Measurements from ENCODE around the gene HIVEP2.

HIVEP2 gene

GRCh38 chr6:142722841-142723240 is 222.1 kb downstream of the HIVEP2 start:
- Histone ChIP-seq H3K4me1 (ENCODE audit: control insufficient read depth, insufficient read depth, low read length) (no peaks in the 10 kb centered on the region), H3K9me3 (ENCODE audit: control insufficient read depth, low read length) (peaks cover 13% of the 10 kb centered on the region), H3K4me3 (ENCODE audit: low read length) (no peak overlapping the region), H3K36me3 (ENCODE audit: control insufficient read depth, insufficient read depth, low read length, severe bottlenecking) (no peaks in the 10 kb centered on the region), H3K27me3 (replicated peaks; ENCODE audit: control insufficient read depth, insufficient read depth, low read length) (no peaks in the 10 kb centered on the region), H3K9ac (ENCODE audit: low read length) (no peak overlapping the region)
- DNase-seq (ENCODE audit: low read depth): no peak

GRCh38 chr6:142722012-142722411 is 223.0 kb downstream of the HIVEP2 start:
- Histone ChIP-seq H3K4me3 (ENCODE audit: low read length) (no peak overlapping the region), H3K9me3 (ENCODE audit: control insufficient read depth, low read length) (peaks cover 13% of the 10 kb centered on the region), H3K4me1 (ENCODE audit: control insufficient read depth, insufficient read depth, low read length) (no peaks in the 10 kb centered on the region), H3K9ac (ENCODE audit: low read length) (no peak overlapping the region), H3K27me3 (replicated peaks; ENCODE audit: control insufficient read depth, insufficient read depth, low read length) (no peaks in the 10 kb centered on the region), H3K36me3 (ENCODE audit: control insufficient read depth, insufficient read depth, low read length, severe bottlenecking) (no peaks in the 10 kb centered on the region)
- no peak for DNase-seq (ENCODE audit: low read depth)

- peaks cover 13% of the 10 kb centered on the region for H3K9me3 ChIP-seq (ENCODE audit: control insufficient read depth, low read length)
- no peak for DNase-seq (ENCODE audit: low read depth)
- H3K4me1 ChIP-seq (ENCODE audit: control insufficient read depth, insufficient read depth, low read length): no peaks in the 10 kb centered on the region
- no peak overlapping the region for H3K4me3 ChIP-seq (ENCODE audit: low read length)
- no peaks in the 10 kb centered on the region for H3K36me3 ChIP-seq (ENCODE audit: control insufficient read depth, insufficient read depth, low read length, severe bottlenecking)
- H3K27me3 ChIP-seq (replicated peaks; ENCODE audit: control insufficient read depth, insufficient read depth, low read length): no peaks in the 10 kb centered on the region
- H3K9ac ChIP-seq (ENCODE audit: low read length): no peak overlapping the region
Measured at GRCh38 chr6:142721215-142721920, 223.6 kb downstream of the HIVEP2 start.

- no peak overlapping the region for H3K4me3 ChIP-seq (ENCODE audit: low read length)
- H3K9ac ChIP-seq (ENCODE audit: low read length): no peak overlapping the region
- H3K4me1 ChIP-seq (ENCODE audit: control insufficient read depth, insufficient read depth, low read length): no peaks in the 10 kb centered on the region
- H3K9me3 ChIP-seq (ENCODE audit: control insufficient read depth, low read length): peaks cover 13% of the 10 kb centered on the region
- no peaks in the 10 kb centered on the region for H3K36me3 ChIP-seq (ENCODE audit: control insufficient read depth, insufficient read depth, low read length, severe bottlenecking)
- peaks cover 5% of the 10 kb centered on the region for H3K27me3 ChIP-seq (replicated peaks; ENCODE audit: control insufficient read depth, insufficient read depth, low read length)
- DNase-seq (ENCODE audit: low read depth): no peak
Measured at GRCh38 chr6:142718667-142719191, 226.2 kb downstream of the HIVEP2 start.

GRCh38 chr6:142716097-142716496 is 228.9 kb downstream of the HIVEP2 start:
- Histone ChIP-seq H3K4me1 (ENCODE audit: control insufficient read depth, insufficient read depth, low read length) (no peaks in the 10 kb centered on the region), H3K27me3 (replicated peaks; ENCODE audit: control insufficient read depth, insufficient read depth, low read length) (peaks cover 5% of the 10 kb centered on the region), H3K36me3 (ENCODE audit: control insufficient read depth, insufficient read depth, low read length, severe bottlenecking) (no peaks in the 10 kb centered on the region), H3K4me3 (ENCODE audit: low read length) (no peak overlapping the region), H3K9me3 (ENCODE audit: control insufficient read depth, low read length) (peaks cover 13% of the 10 kb centered on the region), H3K9ac (ENCODE audit: low read length) (no peak overlapping the region)
- DNase-seq (ENCODE audit: low read depth): no peak

- no peak overlapping the region for H3K9ac ChIP-seq (ENCODE audit: low read length)
- no peak for DNase-seq (ENCODE audit: low read depth)
- H3K9me3 ChIP-seq (ENCODE audit: control insufficient read depth, low read length): peaks cover 13% of the 10 kb centered on the region
- H3K4me1 ChIP-seq (ENCODE audit: control insufficient read depth, insufficient read depth, low read length): no peaks in the 10 kb centered on the region
- no peaks in the 10 kb centered on the region for H3K36me3 ChIP-seq (ENCODE audit: control insufficient read depth, insufficient read depth, low read length, severe bottlenecking)
- H3K27me3 ChIP-seq (replicated peaks; ENCODE audit: control insufficient read depth, insufficient read depth, low read length): peaks cover 5% of the 10 kb centered on the region
- H3K4me3 ChIP-seq (ENCODE audit: low read length): no peak overlapping the region
Measured at GRCh38 chr6:142714951-142715785, 229.8 kb downstream of the HIVEP2 start.

- DNase-seq (ENCODE audit: low read depth): no peak
- no peak overlapping the region for H3K9ac ChIP-seq (ENCODE audit: low read length)
- peaks cover 5% of the 10 kb centered on the region for H3K27me3 ChIP-seq (replicated peaks; ENCODE audit: control insufficient read depth, insufficient read depth, low read length)
- H3K4me1 ChIP-seq (ENCODE audit: control insufficient read depth, insufficient read depth, low read length): no peaks in the 10 kb centered on the region
- peaks cover 8% of the 10 kb centered on the region for H3K9me3 ChIP-seq (ENCODE audit: control insufficient read depth, low read length)
- no peak overlapping the region for H3K4me3 ChIP-seq (ENCODE audit: low read length)
- H3K36me3 ChIP-seq (ENCODE audit: control insufficient read depth, insufficient read depth, low read length, severe bottlenecking): no peaks in the 10 kb centered on the region
Measured at GRCh38 chr6:142713959-142714358, 231.0 kb downstream of the HIVEP2 start.

- Histone ChIP-seq H3K9ac (ENCODE audit: low read length) (no peak overlapping the region), H3K9me3 (ENCODE audit: control insufficient read depth, low read length) (no peaks in the 10 kb centered on the region), H3K4me3 (ENCODE audit: low read length) (no peak overlapping the region), H3K4me1 (ENCODE audit: control insufficient read depth, insufficient read depth, low read length) (no peaks in the 10 kb centered on the region), H3K36me3 (ENCODE audit: control insufficient read depth, insufficient read depth, low read length, severe bottlenecking) (no peaks in the 10 kb centered on the region), H3K27me3 (replicated peaks; ENCODE audit: control insufficient read depth, insufficient read depth, low read length) (peaks cover 5% of the 10 kb centered on the region)
- no peak for DNase-seq (ENCODE audit: low read depth)
Measured at GRCh38 chr6:142712231-142712630, 232.7 kb downstream of the HIVEP2 start.

- no peak overlapping the region for H3K9ac ChIP-seq (ENCODE audit: low read length)
- no peaks in the 10 kb centered on the region for H3K9me3 ChIP-seq (ENCODE audit: control insufficient read depth, low read length)
- H3K27me3 ChIP-seq (replicated peaks; ENCODE audit: control insufficient read depth, insufficient read depth, low read length): no peaks in the 10 kb centered on the region
- no peak overlapping the region for H3K4me3 ChIP-seq (ENCODE audit: low read length)
- no peaks in the 10 kb centered on the region for H3K36me3 ChIP-seq (ENCODE audit: control insufficient read depth, insufficient read depth, low read length, severe bottlenecking)
- H3K4me1 ChIP-seq (ENCODE audit: control insufficient read depth, insufficient read depth, low read length): no peaks in the 10 kb centered on the region
- DNase-seq (ENCODE audit: low read depth): no peak
Measured at GRCh38 chr6:142708651-142709050, 236.3 kb downstream of the HIVEP2 start.

- Histone ChIP-seq H3K4me1 (ENCODE audit: control insufficient read depth, insufficient read depth, low read length) (no peaks in the 10 kb centered on the region), H3K27me3 (replicated peaks; ENCODE audit: control insufficient read depth, insufficient read depth, low read length) (no peaks in the 10 kb centered on the region), H3K9me3 (ENCODE audit: control insufficient read depth, low read length) (no peaks in the 10 kb centered on the region), H3K9ac (ENCODE audit: low read length) (no peak overlapping the region), H3K36me3 (ENCODE audit: control insufficient read depth, insufficient read depth, low read length, severe bottlenecking) (no peaks in the 10 kb centered on the region), H3K4me3 (ENCODE audit: low read length) (no peak overlapping the region)
- DNase-seq (ENCODE audit: low read depth): no peak
Measured at GRCh38 chr6:142707255-142707654, 237.7 kb downstream of the HIVEP2 start.

GRCh38 chr6:142706210-142706609 is 238.8 kb downstream of the HIVEP2 start:
- Histone ChIP-seq H3K4me1 (ENCODE audit: control insufficient read depth, insufficient read depth, low read length) (no peaks in the 10 kb centered on the region), H3K4me3 (ENCODE audit: low read length) (no peak overlapping the region), H3K9me3 (ENCODE audit: control insufficient read depth, low read length) (no peaks in the 10 kb centered on the region), H3K36me3 (ENCODE audit: control insufficient read depth, insufficient read depth, low read length, severe bottlenecking) (no peaks in the 10 kb centered on the region), H3K27me3 (replicated peaks; ENCODE audit: control insufficient read depth, insufficient read depth, low read length) (no peaks in the 10 kb centered on the region), H3K9ac (ENCODE audit: low read length) (no peak overlapping the region)
- DNase-seq (ENCODE audit: low read depth): no peak
